SK-N-SH treated with all-trans-retinoic acid at 6 μM for 48 hours (cell line): ENCODE measurements around the gene TMPRSS4.

ENCODE experiments used
- ATAC-seq: fragments of 200-7000 bp; cut with Tn5 transposase; 3 replicates; pipeline ENCODE4 v1.9.1; 2020; ENCODE audit warnings: mild to moderate bottlenecking, moderate library complexity
- ARNTL ChIP-seq: fragments of 450-650 bp; formaldehyde crosslinking; IDR thresholded peaks from 2 replicates; pipeline ENCODE4 v1.5.0; 2020; ENCODE audit warnings: low read depth, mild to moderate bottlenecking, moderate library complexity, borderline replicate concordance
- BACH2 ChIP-seq: fragments of 250-450 bp; sonication (Bioruptor Pico); IDR thresholded peaks from 2 replicates; pipeline ENCODE4 v1.9.0; 2021; ENCODE audit warnings: mild to moderate bottlenecking, borderline replicate concordance
- CREB5 ChIP-seq: fragments of 250-450 bp; sonication (Bioruptor Pico); IDR thresholded peaks from 2 replicates; pipeline ENCODE4 v1.5.1; 2020; ENCODE audit warnings: low read depth, mild to moderate bottlenecking, moderate library complexity
- CSRNP3 ChIP-seq: fragments of 250-450 bp; sonication (Bioruptor Pico); IDR thresholded peaks from 2 replicates; pipeline ENCODE4 v1.5.1; 2021; ENCODE audit warnings: mild to moderate bottlenecking, moderate library complexity
- ESRRG ChIP-seq: fragments of 250-450 bp; sonication (Bioruptor Pico); IDR thresholded peaks from 2 replicates; pipeline ENCODE4 v1.6.1; 2021; ENCODE audit warnings: mild to moderate bottlenecking
- ISL1 ChIP-seq: fragments of 250-450 bp; sonication (Bioruptor Pico); IDR thresholded peaks from 2 replicates; pipeline ENCODE4 v2.1.2; 2022; ENCODE audit warnings: mild to moderate bottlenecking, moderate library complexity
- OSR1 ChIP-seq: fragments of 250-450 bp; sonication (Bioruptor Pico); IDR thresholded peaks from 2 replicates; pipeline ENCODE4 v1.8.0; 2022; ENCODE audit warnings: moderate library complexity, mild to moderate bottlenecking, inconsistent platforms
- PATZ1 ChIP-seq: fragments of 250-450 bp; sonication (Bioruptor Pico); IDR thresholded peaks from 2 replicates; pipeline ENCODE4 v1.8.0; 2020; ENCODE audit warnings: mild to moderate bottlenecking, moderate library complexity, borderline replicate concordance
- SNAI2 ChIP-seq: fragments of 250-450 bp; sonication (Bioruptor Pico); IDR thresholded peaks from 2 replicates; pipeline ENCODE4 v1.5.0; 2020; ENCODE audit warnings: mild to moderate bottlenecking, moderate library complexity
- TCF4 ChIP-seq: fragments of 250-450 bp; sonication (Bioruptor Pico); IDR thresholded peaks from 2 replicates; pipeline ENCODE4 v1.8.0; 2021; ENCODE audit warnings: mild to moderate bottlenecking, moderate library complexity, borderline replicate concordance
- ZC3H10 ChIP-seq: fragments of 250-450 bp; sonication (Bioruptor Pico); IDR thresholded peaks from 2 replicates; pipeline ENCODE4 v1.5.1; 2021; ENCODE audit warnings: mild to moderate bottlenecking, moderate library complexity
- ZFP3 ChIP-seq: fragments of 250-450 bp; sonication (Bioruptor Pico); IDR thresholded peaks from 2 replicates; pipeline ENCODE4 v1.5.0; 2020; ENCODE audit warnings: mild to moderate bottlenecking, moderate library complexity
- ZFP30 ChIP-seq: fragments of 450-650 bp; formaldehyde crosslinking; IDR thresholded peaks from 2 replicates; pipeline ENCODE4 v1.5.0; 2022; ENCODE audit warnings: mild to moderate bottlenecking, moderate library complexity
- ZNF8 ChIP-seq: fragments of 450-650 bp; formaldehyde crosslinking; IDR thresholded peaks from 2 replicates; pipeline ENCODE4 v1.5.0; 2020; ENCODE audit warnings: mild to moderate bottlenecking, moderate library complexity

The TMPRSS4 gene

GRCh38 chr11:118076754-118077281, at the start of gene TMPRSS4:
Gene TMPRSS4, plus strand, starts transcription at chr11:118077078. Its CDS starts 225 bp downstream, at chr11:118077303.
- no peak for ATAC-seq
- no peak for TF ChIP-seq ESRRG (CRISPR knock-in tag)

GRCh38 chr11:118027694-118028093, 49.2 kb upstream of the TMPRSS4 start:
- TF ChIP-seq PATZ1 (no peak), CSRNP3 (CRISPR knock-in tag) (no peak), SNAI2 (CRISPR knock-in tag) (no peak), ARNTL (no peak), BACH2 (CRISPR knock-in tag) (no peak), ZNF8 (CRISPR knock-in tag) (no peak), ZFP30 (CRISPR knock-in tag) (no peak), ZC3H10 (CRISPR knock-in tag) (no peak)
- ATAC-seq = no peak

- no peak for TF ChIP-seq CSRNP3 (CRISPR knock-in tag)
- TF ChIP-seq OSR1 (CRISPR knock-in tag) = no peak
- TF ChIP-seq ZFP30 (CRISPR knock-in tag) = no peak
- TF ChIP-seq ZC3H10 (CRISPR knock-in tag) = no peak
- TF ChIP-seq, all 23 proteins: peak for 0
- ATAC-seq = no peak
These were observed 48.3 kb upstream of the TMPRSS4 start for GRCh38 chr11:118028626-118029025.

GRCh38 chr11:118033443-118033842, 43.4 kb upstream of the TMPRSS4 start:
- ATAC-seq = no peak
- TF ChIP-seq ZNF8 (CRISPR knock-in tag) = no peak
- TF ChIP-seq CSRNP3 (CRISPR knock-in tag) = no peak
- no peak for TF ChIP-seq ZFP30 (CRISPR knock-in tag)
- no peak for TF ChIP-seq ISL1 (CRISPR knock-in tag)
- TF ChIP-seq, all 23 proteins: peak for 0

- no peak for ATAC-seq
- TF ChIP-seq PATZ1 = no peak
- TF ChIP-seq ZC3H10 (CRISPR knock-in tag) = no peak
- TF ChIP-seq BACH2 (CRISPR knock-in tag) = no peak
- TF ChIP-seq CREB5 (CRISPR knock-in tag) = no peak
- TF ChIP-seq OSR1 (CRISPR knock-in tag) = no peak
- no peak for TF ChIP-seq TCF4 (CRISPR knock-in tag)
- TF ChIP-seq ZFP3 (CRISPR knock-in tag) = no peak
These were observed 34.7 kb upstream of the TMPRSS4 start for GRCh38 chr11:118042141-118042540.
